Mucosa of rectum (tissue), 2 donors: ENCODE data around the gene TBL2.
"Not testable (repeated sequence)": the region's sequence is repeated elsewhere in the genome, so short reads cannot be mapped to it uniquely, and the experiment has no call there.

Experiments used
- H3K27ac ChIP-seq, 2 donors: one replicate each; pipeline ENCODE4 v1.7.0; 2013; ENCODE audit warnings: inconsistent platforms in 2 of 2, low read depth in 2 of 2, low read length in 2 of 2
- H3K27me3 ChIP-seq, 2 donors: one replicate each; pipeline ENCODE4 v1.7.0; 2013; ENCODE audit warnings: low read length in 2 of 2; ENCODE audit not compliant: control insufficient read depth in 2 of 2, insufficient read depth in 2 of 2
- H3K36me3 ChIP-seq, 2 donors: one replicate each; pipeline ENCODE4 v1.7.0; 2013; ENCODE audit warnings: low read length in 2 of 2; ENCODE audit not compliant: control insufficient read depth in 2 of 2, insufficient read depth in 2 of 2
- H3K4me1 ChIP-seq, 2 donors: one replicate each; pipeline ENCODE4 v1.7.0; 2013; ENCODE audit warnings: low read length in 2 of 2, mild to moderate bottlenecking in 1 of 2; ENCODE audit not compliant: control insufficient read depth in 2 of 2, insufficient read depth in 2 of 2
- H3K4me3 ChIP-seq, 2 donors: one replicate each; pipeline ENCODE4 v1.7.0; 2013; ENCODE audit warnings: low read length in 2 of 2
- H3K9ac ChIP-seq, 2 donors: one replicate each; pipeline ENCODE4 v1.7.0; 2013; ENCODE audit warnings: low read length in 2 of 2, low read depth in 1 of 2, mild to moderate bottlenecking in 1 of 2
- H3K9me3 ChIP-seq, 2 donors: one replicate each; pipeline ENCODE4 v1.7.0; 2013; ENCODE audit warnings: low read length in 2 of 2; ENCODE audit not compliant: control insufficient read depth in 2 of 2
- donor health status: healthy.
- donor health status: Normal muscosa, but diverticular disease.

Gene TBL2

DNA sequence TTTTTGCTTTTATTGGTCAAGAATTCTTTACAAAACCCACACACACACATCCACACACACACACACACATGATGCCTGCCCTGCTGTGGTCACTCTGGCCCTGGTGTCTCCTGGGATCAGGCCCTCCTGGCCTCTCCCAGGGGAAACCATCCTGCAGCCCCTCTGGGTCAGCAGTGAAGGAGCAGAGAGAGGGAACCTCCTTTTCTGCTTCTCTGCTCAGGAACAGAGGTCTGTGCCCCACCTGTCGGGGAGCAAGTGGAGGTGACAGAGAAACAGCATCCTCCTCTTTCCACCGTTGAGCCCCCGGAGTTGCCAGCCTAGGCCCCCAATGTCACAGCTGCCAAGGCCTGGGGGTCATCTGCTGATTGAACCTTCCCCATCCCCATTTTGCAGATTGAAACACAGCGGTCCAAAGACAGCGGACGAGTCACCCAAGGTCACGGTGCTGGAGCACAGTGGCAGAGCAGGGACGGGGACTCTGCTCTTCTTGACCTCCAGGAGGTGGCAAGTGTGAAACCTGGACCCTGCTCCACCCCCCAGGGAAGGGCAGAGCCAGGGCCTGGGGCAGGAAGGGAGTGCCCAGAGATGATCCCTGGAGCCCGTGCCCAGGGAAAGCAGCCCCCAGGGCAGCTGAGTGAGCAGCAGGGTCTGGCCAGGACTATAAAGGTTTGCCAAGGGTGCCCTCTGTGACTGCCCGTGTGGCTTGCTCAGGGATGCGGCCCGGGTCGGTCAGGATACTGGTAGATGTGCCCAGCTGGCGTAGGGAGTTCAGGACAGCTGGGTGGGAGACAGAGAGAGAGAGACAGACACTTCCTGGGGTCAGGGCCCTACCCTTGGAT, 15.0 kb upstream of the TBL2 start:
- H3K36me3 ChIP-seq, result no peaks in the 10 kb centered on the region
- H3K9ac ChIP-seq, result no peak overlapping the region
- H3K27me3 ChIP-seq, result peaks cover 0 to 3% of the 10 kb centered on the region in 2 donors
- no peak overlapping the region for H3K27ac ChIP-seq
- H3K9me3 ChIP-seq, result no peaks in the 10 kb centered on the region
- H3K4me1 ChIP-seq, result no peaks in the 10 kb centered on the region
- H3K4me3 ChIP-seq, result no peak overlapping the region

- H3K36me3 ChIP-seq, result no peaks in the 10 kb centered on the region
- H3K9me3 ChIP-seq, result no peaks in the 10 kb centered on the region
- no peak overlapping the region for H3K9ac ChIP-seq
- H3K27me3 ChIP-seq, result no peaks in the 10 kb centered on the region
- H3K4me3 ChIP-seq, result no peak overlapping the region
- H3K4me1 ChIP-seq, result no peaks in the 10 kb centered on the region
- H3K27ac ChIP-seq, result no peak overlapping the region
Measured at GRCh38 chr7:73586911-73587310, 8.5 kb upstream of the TBL2 start.

- Histone ChIP-seq H3K27me3 (no peaks in the 10 kb centered on the region), H3K9ac (no peak overlapping the region), H3K4me1 (no peaks in the 10 kb centered on the region), H3K27ac (no peak overlapping the region), H3K9me3 (no peaks in the 10 kb centered on the region), H3K4me3 (no peak overlapping the region), H3K36me3 (no peaks in the 10 kb centered on the region)
Measured at GRCh38 chr7:73585196-73585595, 6.8 kb upstream of the TBL2 start.

DNA sequence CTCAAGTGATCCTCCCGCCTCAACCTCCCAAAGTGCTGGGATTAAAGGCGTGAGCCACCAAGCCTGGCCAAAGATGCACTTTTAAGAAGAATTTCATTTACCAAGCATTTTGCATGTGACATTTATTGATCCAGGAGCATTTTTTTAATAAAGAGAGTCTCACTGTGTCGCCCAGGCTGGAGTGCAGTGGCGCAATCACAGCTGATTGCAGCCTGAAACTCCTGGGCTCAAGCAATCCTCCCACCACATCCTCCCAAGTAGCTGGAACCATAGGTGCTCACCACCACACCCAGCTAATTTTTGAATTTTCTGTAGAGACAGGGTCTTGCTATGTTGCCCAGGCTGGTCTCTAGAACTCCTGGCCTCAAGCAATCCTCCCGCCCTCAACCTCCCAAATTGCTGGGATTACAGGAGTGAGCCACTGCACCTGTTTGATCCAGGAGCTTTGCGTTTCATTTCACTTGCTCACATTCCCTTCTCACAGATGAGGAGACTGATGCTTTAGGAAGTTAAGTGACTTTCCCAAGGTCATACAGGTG, 4.4 kb upstream of the TBL2 start:
- peaks cover 3 to 4% of the 10 kb centered on the region in 2 donors for H3K4me1 ChIP-seq
- no peak overlapping the region for H3K27ac ChIP-seq

DNA sequence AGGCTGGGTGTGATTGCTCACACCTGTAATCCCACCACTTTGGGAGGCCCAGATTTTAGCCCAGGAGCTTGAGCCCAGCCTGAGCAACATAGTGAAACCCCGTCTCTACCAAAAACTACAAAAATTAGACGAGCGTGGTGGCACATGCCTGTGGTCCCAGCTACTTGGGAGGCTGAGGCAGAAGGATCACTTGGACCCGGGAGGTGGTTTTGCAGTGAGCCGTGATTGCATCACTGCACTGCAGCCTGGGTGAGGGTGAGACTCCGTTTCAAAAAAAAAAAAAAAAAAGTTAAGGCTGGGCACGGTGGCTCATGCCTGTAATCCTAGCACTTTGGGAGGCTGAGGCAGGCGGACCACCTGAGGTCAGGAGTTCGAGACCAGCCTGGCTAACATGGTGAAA, 2.6 kb upstream of the TBL2 start:
- not testable (repeated sequence) for H3K9ac ChIP-seq, H3K27ac ChIP-seq, H3K4me3 ChIP-seq, H3K9me3 ChIP-seq, H3K36me3 ChIP-seq, H3K27me3 ChIP-seq
- H3K4me1 ChIP-seq, result peaks cover 9 to 11% of the 10 kb centered on the region in 2 donors

More for the DNA sequence above, 4.4 kb upstream of the TBL2 start:
- H3K9ac ChIP-seq, result no peak overlapping the region
- no peaks in the 10 kb centered on the region for H3K9me3 ChIP-seq
- no peaks in the 10 kb centered on the region for H3K27me3 ChIP-seq
- no peaks in the 10 kb centered on the region for H3K36me3 ChIP-seq
- H3K4me3 ChIP-seq, result no peak overlapping the region

DNA sequence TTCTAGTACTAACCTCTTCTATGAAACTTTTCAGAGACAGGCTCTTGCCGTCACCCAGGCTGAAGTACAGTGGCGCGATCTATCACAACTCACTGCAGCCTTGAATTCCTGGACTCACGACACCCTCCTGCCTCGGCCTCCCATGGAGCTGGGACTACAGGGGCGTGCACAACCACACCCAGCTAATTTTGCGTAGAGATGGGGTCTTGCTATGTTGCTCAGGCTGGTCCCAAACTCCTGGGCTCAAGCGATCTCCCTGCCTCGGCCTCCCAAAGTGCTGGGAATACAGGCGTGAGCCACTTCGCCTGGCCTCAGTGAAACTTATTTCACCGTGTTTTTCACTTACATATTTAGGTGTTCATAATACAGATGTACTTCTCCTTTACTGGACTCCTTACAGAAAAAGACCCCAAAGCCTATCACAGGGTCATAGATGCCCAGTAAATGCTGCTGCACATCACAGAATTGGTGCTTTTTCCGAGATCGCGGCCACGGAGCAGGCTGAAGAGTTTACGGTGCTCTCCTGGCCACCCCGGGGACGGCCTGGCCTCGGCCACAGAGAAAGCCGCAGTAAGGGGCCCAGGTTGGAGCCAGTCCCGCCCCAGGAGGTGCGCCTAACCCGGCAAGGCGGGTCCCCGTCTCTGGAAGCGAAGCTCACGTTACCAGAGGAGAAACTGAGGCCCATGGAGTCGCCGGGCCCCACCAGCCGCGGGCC, 595 bp downstream of the TBL2 start:
- Histone ChIP-seq H3K4me3 (peak overlapping the region; percentile 91 to 93), H3K9me3 (no peaks in the 10 kb centered on the region), H3K9ac (peak overlapping the region; percentile 90 to 92), H3K27me3 (no peaks in the 10 kb centered on the region), H3K36me3 (peaks cover 17 to 19% of the 10 kb centered on the region in 2 donors), H3K27ac (peak overlapping the region; percentile 91 to 93), H3K4me1 (peaks cover 11% of the 10 kb centered on the region in 2 donors)

DNA sequence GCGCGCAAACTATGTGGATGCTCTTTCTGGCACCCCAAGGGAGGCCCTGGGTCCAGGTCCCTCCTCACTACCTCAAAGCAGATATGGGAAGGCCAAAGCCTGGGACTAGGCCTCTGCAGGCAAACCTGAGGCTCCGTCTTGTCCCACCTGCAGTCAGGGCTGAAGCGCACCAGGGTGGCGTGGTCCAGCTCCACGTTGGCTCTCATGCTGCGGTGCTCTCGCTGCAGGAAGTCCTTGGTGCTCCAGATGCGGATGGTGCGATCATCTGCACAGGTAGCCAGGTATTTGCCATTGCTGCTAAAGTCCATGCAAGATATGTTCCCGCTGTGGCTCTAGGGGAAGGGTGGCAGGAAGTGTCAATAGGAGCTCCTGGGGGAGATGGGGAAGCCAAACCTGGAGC, 4.6 kb downstream of the TBL2 start:
- no peaks in the 10 kb centered on the region for H3K27me3 ChIP-seq
- no peak overlapping the region for H3K27ac ChIP-seq
- H3K4me1 ChIP-seq, result peaks cover 8 to 11% of the 10 kb centered on the region in 2 donors
- H3K36me3 ChIP-seq, result peaks cover 42 to 44% of the 10 kb centered on the region in 2 donors
- H3K9ac ChIP-seq, result no peak overlapping the region
- H3K4me3 ChIP-seq, result no peak overlapping the region
- no peaks in the 10 kb centered on the region for H3K9me3 ChIP-seq

- Histone ChIP-seq H3K27ac (no peak overlapping the region), H3K36me3 (peaks cover 42 to 44% of the 10 kb centered on the region in 2 donors), H3K4me3 (no peak overlapping the region), H3K9me3 (no peaks in the 10 kb centered on the region), H3K9ac (no peak overlapping the region), H3K27me3 (no peaks in the 10 kb centered on the region), H3K4me1 (peaks cover 8 to 11% of the 10 kb centered on the region in 2 donors)
Measured at GRCh38 chr7:73573276-73573675, 5.1 kb downstream of the TBL2 start.

DNA sequence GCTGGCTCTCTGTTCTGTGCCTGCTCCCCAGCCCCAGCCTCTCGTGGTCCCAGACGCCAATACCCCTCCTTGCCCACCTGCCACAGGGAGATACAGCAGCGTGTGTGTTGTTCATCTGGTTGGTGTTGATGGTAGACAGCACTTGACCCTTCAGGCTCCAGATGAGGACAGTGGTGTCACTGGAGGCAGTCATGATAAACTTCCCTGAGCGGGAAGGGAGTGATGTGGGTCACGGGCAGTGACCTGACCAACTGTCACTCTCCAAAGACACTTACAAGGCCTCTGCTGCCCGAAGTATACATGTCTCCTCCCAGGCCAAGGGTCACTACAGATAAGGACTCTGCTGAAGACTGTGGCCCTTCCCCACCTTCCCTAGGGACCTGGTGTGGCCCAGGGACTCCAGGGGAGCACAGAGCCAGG, 5.6 kb downstream of the TBL2 start:
- Histone ChIP-seq H3K9ac (no peak overlapping the region), H3K4me3 (no peak overlapping the region), H3K27ac (peak overlapping the region in 1 of 2 donors; percentile 40), H3K27me3 (no peaks in the 10 kb centered on the region), H3K9me3 (no peaks in the 10 kb centered on the region), H3K36me3 (peaks cover 42 to 44% of the 10 kb centered on the region in 2 donors), H3K4me1 (peaks cover 7 to 11% of the 10 kb centered on the region in 2 donors)

DNA sequence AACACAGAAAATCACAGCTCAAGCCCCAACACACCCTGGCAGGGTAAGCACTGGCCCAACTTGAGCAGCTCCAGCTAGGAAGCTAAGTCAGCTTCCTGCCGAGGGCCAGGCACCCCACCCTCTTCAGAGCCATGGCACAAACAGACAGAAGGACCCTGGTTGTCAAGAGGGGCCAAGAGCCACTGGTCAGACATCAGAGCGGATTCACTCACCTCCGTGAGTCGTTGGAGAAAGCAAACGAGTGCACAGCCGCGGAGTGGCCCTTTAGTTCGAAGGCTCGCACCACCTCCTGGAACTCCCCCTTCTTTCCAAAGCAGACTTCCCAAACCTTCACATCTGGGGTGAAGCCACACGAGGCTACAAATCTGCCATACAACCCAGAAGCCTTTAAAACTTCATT, 7.4 kb downstream of the TBL2 start:
- Histone ChIP-seq H3K27ac (no peak overlapping the region), H3K4me1 (peaks cover 0 to 4% of the 10 kb centered on the region in 2 donors), H3K4me3 (no peak overlapping the region), H3K36me3 (peaks cover 42 to 44% of the 10 kb centered on the region in 2 donors), H3K9me3 (no peaks in the 10 kb centered on the region), H3K27me3 (no peaks in the 10 kb centered on the region), H3K9ac (no peak overlapping the region)
